Chondrocyte (in vitro differentiated cells): Measurements from ENCODE around the gene SPSB1. TPM values are rescaled to one million over a fixed set of nuclear protein-coding genes. Genes with fewer than 3 reads are reported as not detected.

Experiments used
- DNase-seq: peaks from one replicate; pipeline ENCODE4 v3.0.0; 2021; ENCODE audit warnings: mixed read lengths, low spot score
- H3K27ac Mint-ChIP-seq: one replicate; pipeline ENCODE4 v1.8.0; 2021; ENCODE audit warnings: mild to moderate bottlenecking, moderate library complexity, mixed read lengths; ENCODE audit not compliant: unreplicated experiment
- H3K27me3 Mint-ChIP-seq: 2 replicates; pipeline ENCODE4 v1.8.0; 2021; ENCODE audit warnings: low read depth, mixed read lengths
- H3K36me3 Mint-ChIP-seq: 2 replicates; pipeline ENCODE4 v1.8.0; 2021; ENCODE audit warnings: low read depth, mixed read lengths
- H3K4me1 Mint-ChIP-seq: 2 replicates; pipeline ENCODE4 v1.8.0; 2021; ENCODE audit warnings: low read depth, mild to moderate bottlenecking, mixed read lengths
- H3K4me3 Mint-ChIP-seq: one replicate; pipeline ENCODE4 v1.8.0; 2021; ENCODE audit warnings: mild to moderate bottlenecking, moderate library complexity, mixed read lengths; ENCODE audit not compliant: unreplicated experiment
- H3K9me3 Mint-ChIP-seq: 2 replicates; pipeline ENCODE4 v1.8.0; 2021; ENCODE audit warnings: low read depth, mixed read lengths
- total RNA-seq: library from RNA; stranded (reverse); gene quantifications from 3 replicates; pipeline ENCODE4 v1.2.1, GENCODE V29; 2021
- TF ChIP-seq, protein P1 (sequence below): fragments of 200-600 bp; sonication (generic); IDR thresholded peaks from 2 replicates; pipeline ENCODE4 v1.5.0; 2021; ENCODE audit warnings: antibody characterized with exemption, mild to moderate bottlenecking, moderate library complexity

The SPSB1 gene
- total RNA-seq, 1 donor from 2014 or later = 173 TPM

DNA sequence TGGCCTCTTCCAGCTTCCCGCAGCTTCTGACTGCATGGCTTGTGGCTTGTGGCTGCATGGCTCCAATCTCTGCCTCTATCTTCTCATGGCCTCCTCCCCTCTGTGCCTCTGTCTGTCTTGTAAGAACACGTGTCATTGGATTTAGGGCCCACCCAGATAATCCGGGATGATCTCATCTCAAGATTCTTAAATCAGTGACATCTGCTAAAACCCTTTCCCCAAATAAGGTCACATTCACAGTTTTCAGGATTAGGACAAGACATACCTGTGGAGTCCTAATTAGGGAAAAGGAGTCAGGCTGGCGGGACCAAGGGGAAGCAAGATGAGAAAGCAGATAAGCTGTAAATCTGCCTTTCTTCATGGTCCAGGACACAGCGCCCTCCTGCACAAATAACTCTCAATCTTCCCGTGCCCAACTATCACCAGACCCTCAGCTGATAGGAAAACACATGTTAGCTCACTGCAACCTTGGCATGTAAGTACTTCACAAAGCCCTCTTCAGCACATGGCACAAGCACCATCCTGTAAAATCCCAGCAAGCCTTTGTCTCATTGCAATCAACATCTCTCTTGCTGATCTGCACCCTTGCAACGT is 82.2 kb downstream of the SPSB1 start:
- peak overlapping the region; percentile 95 for H3K27ac Mint-ChIP-seq
- TF ChIP-seq, protein P1, sequence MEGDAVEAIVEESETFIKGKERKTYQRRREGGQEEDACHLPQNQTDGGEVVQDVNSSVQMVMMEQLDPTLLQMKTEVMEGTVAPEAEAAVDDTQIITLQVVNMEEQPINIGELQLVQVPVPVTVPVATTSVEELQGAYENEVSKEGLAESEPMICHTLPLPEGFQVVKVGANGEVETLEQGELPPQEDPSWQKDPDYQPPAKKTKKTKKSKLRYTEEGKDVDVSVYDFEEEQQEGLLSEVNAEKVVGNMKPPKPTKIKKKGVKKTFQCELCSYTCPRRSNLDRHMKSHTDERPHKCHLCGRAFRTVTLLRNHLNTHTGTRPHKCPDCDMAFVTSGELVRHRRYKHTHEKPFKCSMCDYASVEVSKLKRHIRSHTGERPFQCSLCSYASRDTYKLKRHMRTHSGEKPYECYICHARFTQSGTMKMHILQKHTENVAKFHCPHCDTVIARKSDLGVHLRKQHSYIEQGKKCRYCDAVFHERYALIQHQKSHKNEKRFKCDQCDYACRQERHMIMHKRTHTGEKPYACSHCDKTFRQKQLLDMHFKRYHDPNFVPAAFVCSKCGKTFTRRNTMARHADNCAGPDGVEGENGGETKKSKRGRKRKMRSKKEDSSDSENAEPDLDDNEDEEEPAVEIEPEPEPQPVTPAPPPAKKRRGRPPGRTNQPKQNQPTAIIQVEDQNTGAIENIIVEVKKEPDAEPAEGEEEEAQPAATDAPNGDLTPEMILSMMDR = no peak

DNA sequence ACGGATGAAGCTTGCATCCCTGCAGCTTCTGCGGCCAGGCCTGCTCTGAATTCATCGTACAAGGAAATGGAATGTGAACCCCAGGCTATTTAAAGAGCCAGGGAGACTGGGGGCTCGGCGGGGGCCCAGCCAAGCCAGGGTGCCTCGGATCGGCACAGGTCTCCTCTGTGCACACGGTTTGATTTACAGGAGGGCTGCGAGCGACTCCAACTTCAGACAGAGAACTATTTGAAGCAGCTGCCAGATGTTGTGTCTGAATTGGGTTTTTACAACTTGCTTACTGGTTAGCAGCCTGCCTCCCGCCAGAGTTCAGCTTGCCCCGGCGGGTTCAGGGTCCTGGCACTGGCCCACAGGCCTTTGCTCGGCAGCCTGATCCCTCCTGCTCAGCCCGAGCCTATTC is 83.2 kb downstream of the SPSB1 start:
- H3K27ac Mint-ChIP-seq = peak overlapping the region; percentile 95
- peaks cover 80% of the 10 kb centered on the region for H3K4me1 Mint-ChIP-seq
- no peaks in the 10 kb centered on the region for H3K27me3 Mint-ChIP-seq
- no peak for DNase-seq
- TF ChIP-seq, protein P1 = no peak
- H3K36me3 Mint-ChIP-seq = peaks cover 13% of the 10 kb centered on the region
- H3K4me3 Mint-ChIP-seq = no peak overlapping the region
- no peaks in the 10 kb centered on the region for H3K9me3 Mint-ChIP-seq

More for the DNA sequence above, 82.2 kb downstream of the SPSB1 start:
- Mint-ChIP-seq H3K4me3 (no peak overlapping the region), H3K4me1 (peaks cover 87% of the 10 kb centered on the region), H3K9me3 (no peaks in the 10 kb centered on the region), H3K36me3 (peaks cover 21% of the 10 kb centered on the region), H3K27me3 (no peaks in the 10 kb centered on the region)
- DNase-seq = no peak

DNA sequence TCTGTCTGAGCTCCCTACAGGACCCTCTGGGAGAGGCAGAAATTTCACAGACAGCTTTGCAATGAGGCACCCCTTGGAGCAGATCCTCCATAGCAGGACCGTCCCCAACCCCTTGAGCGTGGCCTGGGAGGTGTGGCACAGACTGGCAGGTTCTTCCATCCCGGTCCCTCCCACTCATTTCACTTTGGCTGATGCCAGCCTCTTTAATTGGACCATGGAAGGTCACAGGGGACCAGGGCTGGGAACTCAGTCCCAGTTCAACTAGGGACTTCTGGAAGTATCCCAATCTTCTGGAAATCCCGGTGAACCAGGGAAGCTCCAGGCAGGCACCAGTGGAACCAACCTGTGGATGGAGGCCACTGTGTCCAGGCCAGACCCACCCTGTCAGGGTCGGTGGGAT is 83.7 kb downstream of the SPSB1 start:
- H3K4me3 Mint-ChIP-seq = peak overlapping the region; percentile 19
- H3K9me3 Mint-ChIP-seq = no peaks in the 10 kb centered on the region
- TF ChIP-seq, protein P1 = no peak
- H3K27ac Mint-ChIP-seq = peak overlapping the region; percentile 95
- H3K27me3 Mint-ChIP-seq = no peaks in the 10 kb centered on the region
- peaks cover 80% of the 10 kb centered on the region for H3K4me1 Mint-ChIP-seq
- H3K36me3 Mint-ChIP-seq = peaks cover 11% of the 10 kb centered on the region
- no peak for DNase-seq

GRCh38 chr1:9376886-9377333 is 84.2 kb downstream of the SPSB1 start:
- H3K4me1 Mint-ChIP-seq = peaks cover 76% of the 10 kb centered on the region
- no peak for DNase-seq
- no peaks in the 10 kb centered on the region for H3K9me3 Mint-ChIP-seq
- H3K4me3 Mint-ChIP-seq = peak overlapping the region; percentile 19
- H3K36me3 Mint-ChIP-seq = peaks cover 11% of the 10 kb centered on the region
- TF ChIP-seq, protein P1 = peak; percentile 29
- H3K27ac Mint-ChIP-seq = peak overlapping the region; percentile 95
- H3K27me3 Mint-ChIP-seq = no peaks in the 10 kb centered on the region

DNA sequence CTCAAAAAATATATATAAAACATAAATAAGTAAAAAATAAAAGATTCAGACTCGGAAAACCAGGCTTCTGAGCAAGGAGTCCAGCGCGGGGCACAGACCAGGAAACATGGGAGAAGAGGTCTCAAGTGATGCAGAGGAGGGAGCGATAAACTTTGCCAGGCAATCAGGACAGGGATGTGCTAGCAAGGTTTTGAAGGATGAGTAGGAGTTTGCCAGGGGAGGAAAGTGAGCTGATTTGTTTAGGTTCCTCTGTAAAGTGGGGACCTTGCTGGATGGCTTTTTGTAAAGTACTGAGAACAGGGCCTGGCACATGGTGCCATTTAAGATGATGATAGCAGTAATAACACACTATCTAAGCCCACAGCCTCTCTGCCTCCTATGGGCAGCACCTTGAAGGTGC is 86.1 kb downstream of the SPSB1 start:
- TF ChIP-seq, protein P1 = no peak
- Mint-ChIP-seq H3K36me3 (peaks cover 3% of the 10 kb centered on the region), H3K9me3 (no peaks in the 10 kb centered on the region), H3K27ac (peak overlapping the region; percentile 66), H3K27me3 (no peaks in the 10 kb centered on the region), H3K4me3 (no peak overlapping the region), H3K4me1 (peaks cover 66% of the 10 kb centered on the region)
- no peak for DNase-seq
